Measurements from ENCODE around the gene PDHA2. TPM values are rescaled to one million over a fixed set of nuclear protein-coding genes. Genes with fewer than 3 reads are reported as not detected.

Gene PDHA2
- total and polyA plus RNA-seq, 2 donors (not counting 1 experiment from before 2014, with no cell fraction given), result not detected

GRCh38 chr4:95838192-95838591 is 1.7 kb upstream of the PDHA2 start:
- Histone ChIP-seq H3K9me3 (ENCODE audit: control insufficient read depth, insufficient read depth, low read depth, low read length) (no peaks in the 10 kb centered on the region), H3K27me3 (ENCODE audit: control insufficient read depth, insufficient read depth, low read length) (no peaks in the 10 kb centered on the region)

DNA sequence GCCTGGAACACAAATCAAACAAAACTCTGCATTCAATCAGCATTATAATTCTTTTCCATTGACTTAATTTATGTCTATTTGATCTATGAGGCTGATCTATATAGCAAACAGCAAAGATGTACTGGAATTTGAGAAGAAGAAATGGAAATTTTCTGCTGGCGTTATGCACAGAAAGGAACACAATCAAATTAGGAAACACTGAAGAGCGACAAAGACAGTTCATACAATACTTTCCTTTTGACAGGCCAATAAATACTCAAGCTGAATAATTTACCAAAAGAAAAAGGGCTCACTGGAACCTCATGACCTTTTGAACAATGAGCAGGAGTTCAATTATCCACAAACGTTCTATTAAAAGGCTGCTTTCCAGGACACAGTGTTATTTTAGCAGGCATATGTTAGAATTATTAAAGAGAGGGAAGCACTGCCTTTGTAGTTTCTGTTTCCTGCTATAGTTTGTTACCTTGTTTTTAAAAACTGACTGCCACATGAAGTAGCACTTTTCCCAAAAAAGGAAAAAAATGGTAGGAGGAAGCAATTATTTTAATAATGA is 8.1 kb downstream of the PDHA2 start:
- DNase-seq (ENCODE audit: low read depth in 2 of 2), result no peak
- H3K4me3 ChIP-seq (replicated peaks in 1 of 4; ENCODE audit: control extremely low read depth in 1 of 4, insufficient read depth in 1 of 4, low read depth in 3 of 4, low read length in 4 of 4), result no peak overlapping the region
- no peaks in the 10 kb centered on the region for H3K27me3 ChIP-seq (ENCODE audit: control insufficient read depth, insufficient read depth, low read length)
- H3K4me1 ChIP-seq (ENCODE audit: control insufficient read depth, extremely low read depth, insufficient read depth, low read length), result no peaks in the 10 kb centered on the region
- H3K9ac ChIP-seq (ENCODE audit: insufficient read depth, low read length), result no peak overlapping the region
- H3K9me3 ChIP-seq (ENCODE audit: control insufficient read depth, insufficient read depth, low read depth, low read length), result no peaks in the 10 kb centered on the region
- H3K36me3 ChIP-seq (ENCODE audit: control insufficient read depth, insufficient read depth, low read length), result no peaks in the 10 kb centered on the region
- no peaks in the 10 kb centered on the region for H4K20me1 ChIP-seq (ENCODE audit: control insufficient read depth, extremely low read depth, insufficient read depth, low read length)
- no peaks in the 10 kb centered on the region for H3K79me2 ChIP-seq (ENCODE audit: control insufficient read depth, insufficient read depth, low read length)
- no peak overlapping the region for H3K4me2 ChIP-seq (ENCODE audit: extremely low read depth, insufficient read depth, low read length)
- TF ChIP-seq CTCF (conservative IDR thresholded peaks at IDR 0.05 in 1 of 2, IDR thresholded peaks at IDR 0.05 in 1 of 2; ENCODE audit: low read depth in 1 of 2, low read length in 2 of 2) (no peak), EZH2 (IDR thresholded peaks at IDR 0.05; ENCODE audit: low read length, missing control alignments) (no peak)
- H3K27ac ChIP-seq (ENCODE audit: insufficient read depth, low read length), result no peak overlapping the region
- H2AFZ ChIP-seq (ENCODE audit: low read length), result no peak overlapping the region

More at GRCh38 chr4:95838192-95838591, 1.7 kb upstream of the PDHA2 start:
- Histone ChIP-seq H3K36me3 (ENCODE audit: control insufficient read depth, insufficient read depth, low read length) (no peaks in the 10 kb centered on the region), H3K79me2 (ENCODE audit: control insufficient read depth, insufficient read depth, low read length) (no peaks in the 10 kb centered on the region), H3K9ac (ENCODE audit: insufficient read depth, low read length) (no peak overlapping the region), H4K20me1 (ENCODE audit: control insufficient read depth, extremely low read depth, insufficient read depth, low read length) (no peaks in the 10 kb centered on the region), H2AFZ (ENCODE audit: low read length) (no peak overlapping the region), H3K4me3 (replicated peaks in 1 of 4; ENCODE audit: control extremely low read depth in 1 of 4, insufficient read depth in 1 of 4, low read depth in 3 of 4, low read length in 4 of 4) (no peak overlapping the region), H3K4me1 (ENCODE audit: control insufficient read depth, extremely low read depth, insufficient read depth, low read length) (no peaks in the 10 kb centered on the region), H3K27ac (ENCODE audit: insufficient read depth, low read length) (no peak overlapping the region), H3K4me2 (ENCODE audit: extremely low read depth, insufficient read depth, low read length) (no peak overlapping the region)
- no peak for DNase-seq (ENCODE audit: low read depth in 2 of 2)
- TF ChIP-seq EZH2 (IDR thresholded peaks at IDR 0.05; ENCODE audit: low read length, missing control alignments) (no peak), CTCF (conservative IDR thresholded peaks at IDR 0.05 in 1 of 2, IDR thresholded peaks at IDR 0.05 in 1 of 2; ENCODE audit: low read depth in 1 of 2, low read length in 2 of 2) (no peak)

DNA sequence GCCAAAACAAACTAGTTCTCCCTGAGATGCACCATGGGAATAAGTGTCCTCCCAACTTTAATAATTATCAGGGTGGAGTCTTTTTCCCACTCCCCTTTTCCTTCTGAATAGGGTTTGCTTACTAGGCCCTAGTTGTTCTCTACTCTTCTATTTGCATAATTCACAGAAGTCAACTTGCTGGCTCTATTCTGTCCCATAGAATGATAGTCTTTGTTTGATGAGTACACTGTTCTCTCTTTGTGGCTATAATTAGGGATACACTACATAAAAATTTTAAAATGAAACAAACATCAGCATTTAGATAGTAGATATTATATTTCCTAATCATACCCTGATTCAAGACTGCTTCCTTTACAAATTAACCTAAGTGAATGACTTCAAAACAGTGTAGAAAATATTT is 10.3 kb downstream of the PDHA2 start:
- H3K36me3 ChIP-seq (ENCODE audit: control insufficient read depth, insufficient read depth, low read length), result no peaks in the 10 kb centered on the region
- H3K79me2 ChIP-seq (ENCODE audit: control insufficient read depth, insufficient read depth, low read length), result no peaks in the 10 kb centered on the region
- no peak for DNase-seq (ENCODE audit: low read depth in 2 of 2)
- no peak overlapping the region for H2AFZ ChIP-seq (ENCODE audit: low read length)
- H3K4me1 ChIP-seq (ENCODE audit: control insufficient read depth, extremely low read depth, insufficient read depth, low read length), result no peaks in the 10 kb centered on the region
- no peak overlapping the region for H3K9ac ChIP-seq (ENCODE audit: insufficient read depth, low read length)
- no peaks in the 10 kb centered on the region for H4K20me1 ChIP-seq (ENCODE audit: control insufficient read depth, extremely low read depth, insufficient read depth, low read length)
- no peaks in the 10 kb centered on the region for H3K9me3 ChIP-seq (ENCODE audit: control insufficient read depth, insufficient read depth, low read depth, low read length)
- no peak for TF ChIP-seq EZH2 (IDR thresholded peaks at IDR 0.05; ENCODE audit: low read length, missing control alignments)
- no peak for TF ChIP-seq CTCF (conservative IDR thresholded peaks at IDR 0.05 in 1 of 2, IDR thresholded peaks at IDR 0.05 in 1 of 2; ENCODE audit: low read depth in 1 of 2, low read length in 2 of 2)
- H3K4me3 ChIP-seq (replicated peaks in 1 of 4; ENCODE audit: control extremely low read depth in 1 of 4, insufficient read depth in 1 of 4, low read depth in 3 of 4, low read length in 4 of 4), result no peak overlapping the region
- H3K27ac ChIP-seq (ENCODE audit: insufficient read depth, low read length), result no peak overlapping the region
- no peak overlapping the region for H3K4me2 ChIP-seq (ENCODE audit: extremely low read depth, insufficient read depth, low read length)
- H3K27me3 ChIP-seq (ENCODE audit: control insufficient read depth, insufficient read depth, low read length), result no peaks in the 10 kb centered on the region

Measured in fibroblast of lung (primary cell).